ENCODE measurements around the gene GPC4. TPM values are rescaled to one million over a fixed set of nuclear protein-coding genes. Genes with fewer than 3 reads are reported as not detected.

GPC4 gene
- total and polyA plus RNA-seq, 2 donors (not counting 3 experiments of a cell fraction or from before 2014, with no cell fraction given) = 0.20 TPM; not detected in 1

DNA sequence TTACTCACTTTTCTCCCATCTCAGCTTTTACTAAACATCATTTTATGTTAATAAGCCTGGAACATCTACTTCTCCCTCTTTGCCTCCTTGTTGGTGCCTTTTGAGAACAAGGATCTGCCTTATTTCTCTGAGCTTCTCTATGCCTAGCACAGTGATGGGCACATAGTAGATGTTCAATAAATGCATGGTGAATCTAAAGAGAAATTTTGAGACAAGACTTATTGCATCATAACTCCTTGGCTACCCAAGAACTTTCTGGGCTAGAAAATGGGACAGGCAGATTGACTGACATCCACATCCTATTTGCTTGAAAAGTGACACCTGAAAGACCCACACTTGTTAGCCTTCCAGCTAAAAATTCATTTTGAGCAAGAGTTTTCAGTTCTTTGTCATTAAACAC, 109.9 kb downstream of the GPC4 start:
- no peak for DNase-seq (ENCODE audit: low read depth, low spot score)
- BruUV-seq (replicated peaks) = no TSS peak
- no peaks in the 10 kb centered on the region for H4K20me1 ChIP-seq (replicated peaks; ENCODE audit: control insufficient read depth, extremely low read depth, insufficient read depth, low read length)
- intact Hi-C loops (cut with micrococcal nuclease) = no loop called here
- H3K4me2 ChIP-seq (ENCODE audit: insufficient read depth, low read length) = no peak overlapping the region
- no peaks in the 10 kb centered on the region for H3K36me3 ChIP-seq (ENCODE audit: control insufficient read depth in 2 of 2, extremely low read depth in 1 of 2, insufficient read depth in 2 of 2, low read length in 2 of 2)
- H3K27ac ChIP-seq (ENCODE audit: insufficient read depth, low read depth, low read length) = no peak overlapping the region
- H3K27me3 ChIP-seq (ENCODE audit: control insufficient read depth in 2 of 2, insufficient read depth in 2 of 2, low read length in 2 of 2) = no peaks in the 10 kb centered on the region
- TF ChIP-seq JUN (IDR thresholded peaks at IDR 0.05; ENCODE audit: borderline replicate concordance, insufficient read depth, insufficient read length, low read depth) (no peak), POLR2A (IDR thresholded peaks at IDR 0.05; ENCODE audit: low read depth, low read length) (no peak), GATA2 (IDR thresholded peaks at IDR 0.05; ENCODE audit: insufficient read depth, insufficient read length, low read depth, low read length) (no peak), FOS (IDR thresholded peaks at IDR 0.05; ENCODE audit: borderline replicate concordance, insufficient read depth, low read length) (no peak), MYC (IDR thresholded peaks at IDR 0.05; ENCODE audit: low read depth, low read length) (no peak), EZH2 (IDR thresholded peaks at IDR 0.05; ENCODE audit: borderline replicate concordance, low read depth, low read length, severe bottlenecking) (no peak), POLR2AphosphoS5 (IDR thresholded peaks at IDR 0.05; ENCODE audit: insufficient read depth, low read depth, low read length) (no peak)
- TF ChIP-seq, protein P1, sequence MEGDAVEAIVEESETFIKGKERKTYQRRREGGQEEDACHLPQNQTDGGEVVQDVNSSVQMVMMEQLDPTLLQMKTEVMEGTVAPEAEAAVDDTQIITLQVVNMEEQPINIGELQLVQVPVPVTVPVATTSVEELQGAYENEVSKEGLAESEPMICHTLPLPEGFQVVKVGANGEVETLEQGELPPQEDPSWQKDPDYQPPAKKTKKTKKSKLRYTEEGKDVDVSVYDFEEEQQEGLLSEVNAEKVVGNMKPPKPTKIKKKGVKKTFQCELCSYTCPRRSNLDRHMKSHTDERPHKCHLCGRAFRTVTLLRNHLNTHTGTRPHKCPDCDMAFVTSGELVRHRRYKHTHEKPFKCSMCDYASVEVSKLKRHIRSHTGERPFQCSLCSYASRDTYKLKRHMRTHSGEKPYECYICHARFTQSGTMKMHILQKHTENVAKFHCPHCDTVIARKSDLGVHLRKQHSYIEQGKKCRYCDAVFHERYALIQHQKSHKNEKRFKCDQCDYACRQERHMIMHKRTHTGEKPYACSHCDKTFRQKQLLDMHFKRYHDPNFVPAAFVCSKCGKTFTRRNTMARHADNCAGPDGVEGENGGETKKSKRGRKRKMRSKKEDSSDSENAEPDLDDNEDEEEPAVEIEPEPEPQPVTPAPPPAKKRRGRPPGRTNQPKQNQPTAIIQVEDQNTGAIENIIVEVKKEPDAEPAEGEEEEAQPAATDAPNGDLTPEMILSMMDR (IDR thresholded peaks at IDR 0.05; ENCODE audit: extremely low read depth in 1 of 2, insufficient read depth in 1 of 2, low read depth in 1 of 2, low read length in 2 of 2) = no peak
- TF ChIP-seq, protein P2, sequence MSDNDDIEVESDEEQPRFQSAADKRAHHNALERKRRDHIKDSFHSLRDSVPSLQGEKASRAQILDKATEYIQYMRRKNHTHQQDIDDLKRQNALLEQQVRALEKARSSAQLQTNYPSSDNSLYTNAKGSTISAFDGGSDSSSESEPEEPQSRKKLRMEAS (IDR thresholded peaks at IDR 0.05; ENCODE audit: insufficient read depth, insufficient read length) = no peak
- no peaks in the 10 kb centered on the region for H3K4me1 ChIP-seq (ENCODE audit: control insufficient read depth, extremely low read depth, insufficient read depth, low read length)
- dilution Hi-C loops (cut with MboI; ENCODE audit: extremely low pct_ligation_motif_present, low sequenced_read_pairs) = no loop called here
- POLR2A ChIA-PET = no interaction called here
- H3K9me3 ChIP-seq (replicated peaks; ENCODE audit: control insufficient read depth, insufficient read depth, low read length) = no peaks in the 10 kb centered on the region
- no peak overlapping the region for H2AFZ ChIP-seq (ENCODE audit: low read depth, low read length)
- no peaks in the 10 kb centered on the region for H3K79me2 ChIP-seq (ENCODE audit: control insufficient read depth, insufficient read depth, low read length)
- CTCF ChIA-PET = no interaction called here
- FAIRE-seq = no peak
- H3K9me1 ChIP-seq (replicated peaks; ENCODE audit: control insufficient read depth, extremely low read depth, insufficient read depth, low read length) = no peaks in the 10 kb centered on the region
- H3K4me3 ChIP-seq (replicated peaks in 1 of 3; ENCODE audit: insufficient read depth in 1 of 3, low read depth in 1 of 3, low read length in 3 of 3) = no peak overlapping the region
- no peak overlapping the region for H3K9ac ChIP-seq (replicated peaks; ENCODE audit: extremely low read depth, insufficient read depth, low read length)

Measured in endothelial cell of umbilical vein (primary cell).